HepG2 (cell line): ENCODE data around the gene HOXC5.

Experiments
- BCLAF1 ChIP-seq: fragments of 450-650 bp; IDR thresholded peaks from 2 replicates; pipeline ENCODE4 v1.6.1; 2017; ENCODE audit warnings: mild to moderate bottlenecking
- CTCF ChIP-seq: sonication (generic); formaldehyde crosslinking; IDR thresholded peaks from 2 replicates; pipeline ENCODE4 v1.5.0; 2020; ENCODE audit warnings: mild to moderate bottlenecking, missing genetic modification reagents, moderate library complexity
- EZH2 ChIP-seq: conservative IDR thresholded peaks from 2 replicates; pipeline ENCODE4 v1.6.1; 2012; ENCODE audit warnings: mild to moderate bottlenecking, low read depth, low read length, moderate library complexity
- JUND ChIP-seq: sonication (generic); formaldehyde crosslinking; IDR thresholded peaks from 2 replicates; pipeline ENCODE4 v1.8.0; 2022; ENCODE audit warnings: mild to moderate bottlenecking, missing genetic modification reagents
- NFIC ChIP-seq: IDR thresholded peaks from 2 replicates; pipeline ENCODE4 v1.6.1; 2012; ENCODE audit warnings: mild to moderate bottlenecking, low read length, inconsistent platforms
- TP53 ChIP-seq: sonication (generic); formaldehyde crosslinking; conservative IDR thresholded peaks from 2 replicates; pipeline ENCODE4 v1.4.0; 2020; ENCODE audit warnings: missing genetic modification reagents
- ZBTB44 ChIP-seq: sonication (generic); formaldehyde crosslinking; IDR thresholded peaks from 2 replicates; pipeline ENCODE4 v1.4.0; 2020; ENCODE audit warnings: missing genetic modification reagents
- ZIK1 ChIP-seq: sonication (generic); formaldehyde crosslinking; IDR thresholded peaks from 2 replicates; pipeline ENCODE4 v1.5.0; 2020; ENCODE audit warnings: mild to moderate bottlenecking, low read depth, missing genetic modification reagents, borderline replicate concordance

GRCh38 chr12:54026640-54027441 lies 6.0 kb upstream of the HOXC5 start:
- no peak for TF ChIP-seq ZIK1 (CRISPR knock-in tag)
- no peak for TF ChIP-seq BCLAF1
- TF ChIP-seq NFIC = no peak
- no peak for TF ChIP-seq JUND
- no peak; the same call in 1 of the 2 replicates for TF ChIP-seq EZH2
- no peak for TF ChIP-seq CTCF (CRISPR knock-in tag)
- TF ChIP-seq ZBTB44 (CRISPR knock-in tag) = no peak
- no peak for TF ChIP-seq TP53 (CRISPR knock-in tag)
